NCI-H2227 (cell line): ENCODE results near the gene CACNA1G.

Source experiments
- DNase-seq: peaks from one replicate; lab custom pipeline; 2025; ENCODE audit not compliant: unreplicated experiment; lab: John Stamatoyannopoulos, UW

Gene CACNA1G

DNA sequence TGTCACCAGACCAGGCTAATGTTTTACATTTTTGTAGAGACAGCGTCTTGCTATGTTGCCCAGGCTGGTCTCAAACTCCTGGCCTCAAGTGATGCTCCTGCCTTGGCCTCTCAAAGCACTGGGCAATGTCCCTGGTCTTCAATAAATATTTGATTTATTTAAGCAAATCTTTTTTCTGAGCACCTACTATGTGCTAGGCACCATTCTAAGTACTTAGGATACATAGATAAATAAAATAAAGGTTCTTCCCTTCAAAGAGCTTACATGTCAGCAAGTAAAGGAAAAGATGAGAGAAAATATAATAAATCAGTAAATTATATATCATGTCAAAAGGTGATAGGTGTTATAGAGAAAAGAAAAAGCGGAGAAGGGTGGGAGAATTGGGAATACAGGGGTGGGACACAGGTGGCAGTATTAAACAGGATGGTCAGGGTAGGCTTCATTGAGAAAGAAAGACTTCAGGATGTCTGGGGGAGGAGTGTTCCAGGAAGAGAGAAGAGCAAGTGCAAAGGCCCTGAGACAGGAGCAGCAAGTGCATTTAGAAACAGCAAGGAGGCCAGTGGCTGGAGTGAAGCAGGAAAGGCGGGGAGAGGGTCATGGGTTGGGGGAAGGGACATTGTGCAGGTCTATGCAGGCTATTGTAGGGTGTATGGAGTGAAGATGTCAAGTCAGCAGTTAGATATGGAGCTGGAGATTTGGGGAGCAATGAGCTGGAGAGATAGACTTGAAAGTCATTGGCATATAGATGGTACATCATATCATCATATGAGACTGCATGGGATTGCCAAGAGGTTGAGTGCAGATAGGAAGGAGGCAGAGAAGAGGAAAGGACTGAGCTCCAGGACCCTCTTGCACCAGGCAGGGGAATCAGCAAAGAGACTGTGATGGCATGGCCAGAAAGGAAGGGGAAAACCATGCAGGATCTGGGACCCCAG is 85.5 kb downstream of the CACNA1G start:
- DNase-seq: no peak

DNA sequence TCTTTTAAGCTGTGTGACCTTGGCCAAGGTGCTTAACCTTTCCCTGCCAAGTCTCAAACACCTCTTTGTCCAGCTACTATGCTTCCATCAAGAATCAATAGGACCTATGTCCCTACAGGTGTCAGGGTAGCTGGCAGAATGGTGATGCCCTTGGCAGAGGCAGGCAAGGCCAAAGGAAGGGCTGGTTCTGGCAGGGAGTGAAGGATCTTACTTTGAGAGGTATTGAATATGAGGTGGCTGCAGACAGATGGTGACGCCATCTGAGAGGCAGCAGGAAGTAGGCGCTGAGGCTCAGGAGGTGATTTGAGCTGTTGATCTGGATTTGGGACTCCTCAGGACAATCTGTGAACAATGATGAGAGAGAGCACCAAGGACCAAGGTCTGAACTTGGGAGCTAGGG is 86.7 kb downstream of the CACNA1G start:
- no peak for DNase-seq

DNA sequence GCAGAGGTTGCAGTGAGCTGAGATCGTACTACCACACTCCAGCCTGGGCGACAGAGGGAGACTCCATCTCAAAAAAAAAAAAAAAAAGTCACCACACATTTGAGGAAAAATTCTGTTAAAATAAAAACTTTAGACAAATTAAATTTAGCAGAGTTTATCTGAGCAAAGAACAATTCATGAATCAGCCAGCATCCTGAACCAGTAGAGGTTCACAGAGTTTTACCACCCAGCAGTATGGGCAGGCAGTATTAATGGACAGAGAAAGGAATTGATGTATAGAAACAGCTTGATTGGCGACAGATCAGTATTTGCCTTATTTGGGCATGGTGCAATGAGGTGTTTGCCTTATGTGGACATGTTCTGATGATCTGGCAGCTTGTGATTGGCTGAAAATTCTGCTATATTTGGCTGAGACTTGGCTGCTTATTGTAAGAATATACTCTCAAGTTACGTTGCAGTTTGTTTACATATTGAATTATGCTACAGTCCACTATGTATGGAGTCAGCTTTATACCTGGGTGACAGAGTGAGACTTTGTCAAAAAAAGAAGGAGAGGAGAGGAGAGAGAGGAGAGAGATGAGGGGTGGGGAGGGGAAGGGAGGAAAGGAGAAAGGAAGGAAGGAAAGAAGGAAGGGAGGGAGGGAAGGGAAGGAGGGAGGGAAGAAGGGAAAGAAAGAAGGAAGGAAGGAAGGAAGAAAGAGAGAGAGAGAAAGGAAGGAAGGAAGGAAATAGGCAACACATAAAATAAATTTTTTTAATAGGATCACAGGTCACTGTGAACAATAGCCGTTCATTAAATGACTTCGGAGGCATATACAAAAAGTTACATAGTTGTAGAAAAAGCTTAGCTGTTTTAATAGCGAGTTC is 88.8 kb downstream of the CACNA1G start:
- no peak for DNase-seq

DNA sequence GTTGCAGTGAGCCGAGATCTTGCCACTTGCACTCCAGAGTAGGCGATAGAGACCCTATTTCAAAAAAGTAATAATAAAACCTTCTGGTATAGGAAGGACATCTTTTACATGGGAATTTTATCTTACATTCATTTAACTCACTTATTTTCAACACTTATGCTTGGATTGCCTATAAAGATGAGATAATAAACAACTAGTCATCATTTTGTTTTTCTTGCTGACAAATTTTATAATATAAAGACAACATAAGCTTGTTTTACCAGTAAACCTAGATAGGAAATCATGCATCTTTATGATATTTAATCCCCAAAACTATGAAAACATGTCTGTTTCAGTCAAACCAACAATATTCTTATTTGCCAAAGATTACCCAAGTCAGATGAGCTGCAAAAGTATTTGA is 91.1 kb downstream of the CACNA1G start:
- DNase-seq: no peak

DNA sequence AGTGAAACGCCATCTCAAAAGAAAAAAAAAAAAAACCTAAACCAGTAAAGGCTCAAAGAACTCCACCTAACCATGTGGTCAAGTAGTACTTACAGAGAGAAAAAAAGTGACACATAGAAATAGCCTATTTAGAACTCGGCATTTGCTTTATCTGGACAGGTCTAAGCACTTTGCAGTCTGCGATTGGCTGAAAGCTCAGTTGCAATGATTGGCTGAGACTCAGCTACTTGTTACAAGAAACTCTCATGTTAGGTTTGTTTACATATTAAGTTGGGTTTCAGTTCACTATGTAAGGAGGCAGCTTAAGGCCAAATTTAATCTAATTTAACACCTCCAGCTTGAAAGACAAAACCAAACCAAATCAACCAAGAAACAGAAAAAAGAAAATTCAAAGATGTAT is 93.2 kb downstream of the CACNA1G start:
- DNase-seq: no peak

DNA sequence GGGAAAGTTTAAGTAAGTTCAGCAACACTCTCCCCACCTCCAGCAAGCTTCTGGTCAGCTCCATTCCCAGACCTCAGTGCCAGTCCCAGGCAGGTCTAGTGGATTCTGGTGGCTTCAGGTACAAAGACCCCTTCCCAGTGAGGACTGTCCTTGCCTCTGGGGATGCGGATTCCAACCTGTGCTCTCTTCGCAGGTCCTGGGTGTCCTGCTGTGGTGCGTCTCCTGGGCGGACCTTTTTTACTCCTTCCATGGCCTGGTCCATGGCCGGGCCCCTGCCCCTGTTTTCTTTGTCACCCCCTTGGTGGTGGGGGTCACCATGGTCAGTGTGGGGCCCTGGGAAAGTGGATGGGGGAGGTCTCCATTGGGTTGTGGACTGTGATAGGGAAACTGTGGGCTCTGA is 96.0 kb downstream of the CACNA1G start:
- DNase-seq: no peak

DNA sequence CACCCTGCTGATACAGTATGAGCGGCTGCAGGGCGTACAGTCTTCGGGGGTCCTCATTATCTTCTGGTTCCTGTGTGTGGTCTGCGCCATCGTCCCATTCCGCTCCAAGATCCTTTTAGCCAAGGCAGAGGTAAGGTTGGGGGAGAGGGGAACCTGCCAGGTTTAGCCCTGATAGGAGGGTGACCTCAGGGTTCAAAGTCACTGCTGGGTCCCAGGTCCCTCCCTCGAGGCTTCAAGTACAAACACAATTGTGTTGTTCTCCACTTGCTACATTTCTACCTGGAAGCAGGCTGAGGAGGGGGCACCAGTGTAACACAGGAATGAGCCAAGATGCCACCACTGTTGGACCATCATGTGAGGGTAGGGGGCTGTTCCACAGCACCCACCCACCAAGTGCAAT is 96.5 kb downstream of the CACNA1G start:
- no peak for DNase-seq

DNA sequence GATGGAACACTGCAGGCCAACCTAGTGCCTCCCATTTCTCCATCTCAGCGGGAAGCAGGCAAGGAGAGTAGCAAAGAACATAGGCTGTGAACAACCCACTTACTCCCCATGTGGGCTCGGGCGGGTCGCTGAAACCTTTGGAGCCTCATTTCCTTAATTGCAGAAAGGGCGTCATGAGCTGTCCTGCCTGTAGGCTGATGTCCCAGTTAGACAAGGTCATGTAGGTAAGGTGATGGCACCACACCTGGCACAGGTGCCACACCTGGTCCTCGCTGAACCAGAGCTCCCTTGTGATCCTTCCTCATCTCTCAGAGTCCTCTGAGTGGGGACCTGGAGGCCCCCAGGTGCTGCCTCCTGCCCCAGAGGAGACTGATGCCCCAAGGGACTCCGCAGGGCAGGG is 97.1 kb downstream of the CACNA1G start:
- no peak for DNase-seq

DNA sequence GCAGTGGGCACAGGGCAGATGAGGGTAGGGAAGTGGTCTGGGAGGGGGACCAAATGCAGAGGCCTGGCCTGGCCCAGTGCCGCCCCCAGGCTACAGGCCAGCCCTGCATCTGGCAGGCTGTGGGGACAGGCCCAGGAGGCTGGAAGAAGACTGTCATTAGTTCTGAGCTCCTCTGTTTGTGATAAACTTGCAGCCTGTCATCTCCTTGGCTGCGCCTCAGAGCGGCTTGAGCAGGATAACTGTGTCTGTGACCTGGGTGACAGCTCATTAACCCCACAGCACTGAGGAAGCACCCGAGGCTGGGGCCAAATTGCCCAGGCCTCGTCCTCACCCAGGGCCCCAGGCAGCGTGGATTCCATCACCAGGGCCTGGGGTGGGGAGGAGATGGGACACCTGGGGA is 98.1 kb downstream of the CACNA1G start:
- DNase-seq: no peak

DNA sequence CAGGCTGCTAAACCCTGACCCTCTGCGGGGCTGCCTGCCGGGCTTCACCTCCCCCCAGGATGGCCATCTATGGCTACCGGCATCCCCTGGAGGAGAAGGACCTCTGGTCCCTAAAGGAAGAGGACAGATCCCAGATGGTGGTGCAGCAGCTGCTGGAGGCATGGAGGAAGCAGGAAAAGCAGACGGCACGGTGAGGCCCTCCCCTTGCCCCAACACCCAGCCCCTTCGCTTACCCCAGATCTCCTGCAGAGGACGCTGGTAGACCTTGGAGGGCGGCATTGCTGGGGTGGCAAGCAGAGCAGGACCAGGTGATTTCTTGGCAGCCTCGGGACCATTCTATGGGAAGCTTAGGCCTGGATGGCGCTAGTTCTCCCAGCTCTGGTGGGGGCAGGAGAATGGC is 98.7 kb downstream of the CACNA1G start:
- no peak for DNase-seq

DNA sequence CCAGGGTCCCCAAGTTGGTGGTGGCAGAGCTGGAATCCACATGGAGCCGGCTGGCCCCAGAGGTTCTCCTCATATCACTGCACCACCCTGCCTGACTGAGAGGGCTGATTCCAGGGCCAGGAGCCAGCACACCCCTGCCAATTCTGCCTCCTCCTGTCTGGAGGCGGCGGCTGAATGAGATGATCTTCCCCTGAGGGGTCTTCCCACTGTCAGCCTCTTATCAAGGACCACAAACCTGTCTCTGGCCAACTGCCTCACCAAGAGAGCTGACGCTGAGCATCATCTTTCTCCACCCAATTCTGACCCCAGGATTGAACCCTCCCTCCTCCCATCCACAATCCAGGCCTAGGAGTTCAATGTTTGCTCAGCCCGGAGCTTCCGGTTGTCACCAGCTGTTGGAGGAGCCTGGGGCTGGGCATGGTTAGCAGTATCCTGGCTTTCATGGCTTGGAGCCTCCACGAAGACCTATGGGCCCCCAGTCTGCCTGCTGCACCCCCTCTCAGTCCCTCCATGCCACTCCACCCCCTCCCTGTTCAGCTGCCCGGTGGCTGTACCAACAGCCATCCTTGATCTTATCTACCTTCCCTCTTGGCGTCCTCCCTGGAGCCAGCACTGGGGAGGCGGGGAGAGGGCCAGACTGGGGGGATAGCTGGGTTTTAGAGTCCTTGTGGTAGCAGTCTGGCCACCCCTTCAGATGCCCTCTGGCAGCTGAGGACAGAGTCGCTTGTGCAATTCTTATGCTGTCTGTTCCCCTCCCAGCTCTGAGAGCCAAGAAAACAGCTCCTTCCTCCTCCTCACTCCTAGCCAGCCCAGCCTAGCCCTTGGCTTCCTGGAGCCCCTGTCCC is 99.7 kb downstream of the CACNA1G start:
- DNase-seq: no peak

DNA sequence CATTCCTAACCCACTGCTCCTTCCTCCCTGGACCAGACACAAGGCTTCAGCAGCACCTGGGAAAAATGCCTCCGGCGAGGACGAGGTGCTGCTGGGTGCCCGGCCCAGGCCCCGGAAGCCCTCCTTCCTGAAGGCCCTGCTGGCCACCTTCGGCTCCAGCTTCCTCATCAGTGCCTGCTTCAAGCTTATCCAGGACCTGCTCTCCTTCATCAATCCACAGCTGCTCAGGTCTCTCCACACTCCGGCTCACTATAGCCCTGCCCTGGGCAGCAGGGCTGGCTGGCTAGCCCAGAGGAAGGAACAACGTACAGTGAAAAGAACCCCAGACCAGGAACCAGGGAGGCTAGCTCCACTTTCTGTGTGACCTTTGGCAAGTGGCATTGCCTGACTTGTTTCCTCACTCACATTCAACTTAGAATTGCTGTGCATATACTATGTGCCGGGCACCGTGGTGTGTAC is 100.4 kb downstream of the CACNA1G start:
- DNase-seq: no peak

DNA sequence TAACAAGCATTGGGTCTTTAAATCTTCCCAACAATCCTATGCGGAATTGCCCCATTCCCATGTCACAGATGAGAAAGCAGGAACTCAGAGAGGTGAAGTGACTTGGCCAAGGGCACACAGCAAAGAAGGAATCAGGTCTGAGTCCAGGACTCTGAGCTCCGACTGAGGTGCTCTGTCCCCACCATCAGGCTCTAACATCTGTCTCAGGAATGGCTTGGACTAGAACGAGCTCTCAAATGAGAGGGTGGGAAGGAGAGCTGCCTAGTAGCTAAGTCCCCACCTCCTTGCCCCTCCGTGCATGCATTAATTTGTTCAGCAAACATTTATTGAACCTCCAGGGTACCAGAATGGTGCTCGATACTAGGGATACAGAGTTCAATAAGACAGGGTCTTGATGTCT is 100.8 kb downstream of the CACNA1G start:
- no peak for DNase-seq

DNA sequence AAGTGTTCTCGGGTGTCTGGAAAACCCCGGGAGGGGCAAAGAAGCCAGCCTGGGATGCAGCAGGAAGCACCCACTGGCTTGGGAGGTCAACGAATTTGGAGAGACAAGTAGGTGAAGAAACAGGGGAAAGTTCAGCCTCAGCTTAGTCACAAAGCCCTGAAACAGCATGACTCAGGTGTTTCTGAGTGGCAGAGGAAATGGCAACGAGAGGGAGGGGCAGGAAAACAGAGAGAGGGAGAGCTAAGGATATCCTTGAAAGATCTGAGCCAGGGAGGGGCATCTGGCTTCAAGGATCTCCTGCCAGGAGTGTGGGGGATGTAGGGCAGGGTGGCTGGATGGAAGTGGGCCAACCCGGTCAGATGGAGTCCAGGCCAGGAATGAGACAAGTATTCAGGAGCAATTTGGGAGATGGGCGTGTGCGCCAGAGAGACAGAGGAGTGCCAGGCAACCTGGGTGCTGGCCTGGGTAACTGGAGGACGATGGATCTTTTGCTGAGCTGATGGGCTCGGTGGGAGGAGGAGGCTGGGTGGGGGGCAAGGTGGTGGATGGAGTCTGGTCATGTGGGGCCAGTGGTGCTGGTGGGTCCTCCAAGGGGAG is 101.4 kb downstream of the CACNA1G start:
- peak; percentile 43 for DNase-seq

DNA sequence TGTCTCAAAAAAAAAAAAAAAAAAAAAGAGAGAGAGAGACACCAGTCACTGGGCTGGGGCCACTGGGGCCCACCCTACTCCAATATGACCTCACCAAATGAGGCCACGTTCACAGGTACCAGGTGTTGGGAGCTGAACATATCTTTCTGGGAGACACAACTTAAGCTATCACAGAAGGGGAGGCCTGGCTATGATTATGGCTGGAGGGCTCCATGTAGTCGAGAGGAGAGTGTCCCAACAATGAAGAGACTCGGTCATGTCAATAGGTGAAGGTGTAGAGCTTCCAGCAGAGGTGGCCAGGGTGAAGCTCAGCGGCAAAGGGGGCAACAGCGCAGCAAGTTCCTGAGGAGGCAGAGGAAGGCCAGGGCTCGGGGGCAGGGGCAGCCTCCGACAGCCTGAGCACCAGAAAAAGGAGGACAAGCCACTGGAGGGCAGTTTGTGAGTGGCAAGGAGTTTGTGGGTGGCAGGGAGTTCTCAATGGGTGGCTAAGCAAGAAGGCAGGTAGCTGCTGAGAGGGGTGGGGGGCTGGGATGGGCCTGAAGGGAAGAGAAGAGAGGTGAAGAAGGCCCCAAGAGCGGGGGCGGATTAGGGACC is 102.2 kb downstream of the CACNA1G start:
- no peak for DNase-seq

DNA sequence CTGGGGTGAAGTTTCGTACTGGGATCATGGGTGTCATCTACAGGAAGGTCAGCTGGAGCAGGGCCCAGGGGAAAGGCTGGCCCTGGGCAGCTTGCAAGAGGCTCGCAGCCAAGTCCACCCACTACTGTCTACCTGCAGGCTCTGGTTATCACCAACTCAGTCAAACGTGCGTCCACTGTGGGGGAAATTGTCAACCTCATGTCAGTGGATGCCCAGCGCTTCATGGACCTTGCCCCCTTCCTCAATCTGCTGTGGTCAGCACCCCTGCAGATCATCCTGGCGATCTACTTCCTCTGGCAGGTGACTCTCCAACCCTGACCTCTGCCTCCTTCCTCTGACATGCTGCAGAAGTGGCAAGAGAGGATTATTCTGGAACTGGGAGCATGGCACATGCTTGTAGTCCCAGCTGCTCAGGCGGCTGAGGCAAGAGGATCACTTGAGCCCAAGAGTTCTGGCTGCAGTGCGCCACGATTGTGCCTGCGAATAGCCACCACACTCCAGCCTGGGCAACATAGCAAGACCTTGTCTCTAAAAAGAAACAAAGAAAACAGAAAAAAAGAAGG is 103.4 kb downstream of the CACNA1G start:
- no peak for DNase-seq

DNA sequence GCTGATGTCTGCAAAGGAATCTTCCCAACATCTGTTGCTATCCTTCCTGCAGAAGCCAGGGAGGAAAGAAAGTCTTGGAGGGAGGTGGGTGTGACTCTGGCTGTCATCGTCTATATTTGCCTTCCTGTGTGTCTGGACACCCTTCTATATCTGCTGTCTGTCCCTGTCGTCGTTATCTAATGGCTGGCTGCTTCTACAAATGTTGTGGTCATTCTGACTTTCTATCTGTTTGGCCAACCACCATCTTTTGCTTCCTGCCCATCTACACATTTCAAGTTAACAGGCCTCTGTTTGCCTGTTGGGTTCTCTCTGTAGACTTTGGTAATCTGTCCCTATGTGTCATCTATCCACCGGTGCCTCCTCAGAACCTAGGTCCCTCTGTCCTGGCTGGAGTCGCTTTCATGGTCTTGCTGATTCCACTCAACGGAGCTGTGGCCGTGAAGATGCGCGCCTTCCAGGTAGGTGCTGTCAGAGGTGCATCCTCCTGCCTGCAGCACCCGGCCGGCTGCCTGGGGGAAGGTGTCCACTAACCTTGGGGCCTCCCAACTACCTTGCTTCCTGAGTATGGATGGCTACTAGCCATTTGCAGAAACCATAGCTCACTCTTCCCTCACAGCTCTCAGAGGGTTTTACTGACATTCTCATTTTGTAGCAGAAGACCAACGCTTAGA is 104.4 kb downstream of the CACNA1G start:
- DNase-seq: no peak

DNA sequence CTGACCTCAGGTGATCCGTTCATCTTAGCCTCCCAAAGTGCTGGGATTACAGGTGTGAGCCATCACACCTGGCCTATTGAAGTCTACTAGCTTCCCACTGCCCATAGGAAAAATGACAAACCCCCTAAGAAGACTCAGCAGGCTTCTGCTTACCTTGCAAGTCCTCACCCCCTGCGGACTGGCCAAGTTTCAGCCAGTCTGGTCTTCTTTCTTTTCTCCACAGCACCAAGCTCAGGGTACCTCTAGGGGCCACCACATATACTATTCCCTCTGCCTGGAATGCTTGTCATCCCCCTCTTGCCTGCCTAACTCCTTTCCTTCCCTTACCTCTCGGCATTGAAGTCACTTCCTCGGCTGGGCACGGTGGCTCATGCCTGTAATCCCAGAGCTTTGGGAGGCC is 105.3 kb downstream of the CACNA1G start:
- no peak for DNase-seq

DNA sequence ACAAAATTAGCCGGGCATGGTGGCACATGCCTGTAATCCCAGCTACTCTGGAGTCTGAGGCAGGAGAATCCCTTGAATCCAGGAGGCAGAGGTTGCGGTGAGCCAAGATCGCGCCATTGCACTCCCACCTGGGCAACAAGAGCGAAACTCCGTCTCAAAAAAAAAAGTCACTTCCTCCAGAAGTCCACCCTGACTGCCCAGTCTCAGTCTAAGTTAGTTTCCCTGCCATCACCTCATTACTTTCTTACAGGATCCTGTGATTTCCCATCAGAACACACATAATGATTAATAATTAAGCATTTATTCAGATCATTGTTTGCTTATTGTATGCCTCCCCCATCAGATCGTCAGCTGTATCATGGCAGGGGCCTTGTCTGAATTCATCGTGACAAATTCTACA is 105.8 kb downstream of the CACNA1G start:
- no peak for DNase-seq
